HG02981 (cell line): ENCODE measurements around the gene SMDT1.
"Not testable (repeated sequence)": the region's sequence is repeated elsewhere in the genome, so short reads cannot be mapped to it uniquely, and the experiment has no call there.

Source experiments
- ATAC-seq: cut with Tn5 transposase; IDR thresholded peaks from one replicate; pipeline ENCODE4 v1.9.1; 2021; ENCODE audit warnings: mild to moderate bottlenecking, moderate library complexity; ENCODE audit not compliant: unreplicated experiment

The SMDT1 gene

DNA sequence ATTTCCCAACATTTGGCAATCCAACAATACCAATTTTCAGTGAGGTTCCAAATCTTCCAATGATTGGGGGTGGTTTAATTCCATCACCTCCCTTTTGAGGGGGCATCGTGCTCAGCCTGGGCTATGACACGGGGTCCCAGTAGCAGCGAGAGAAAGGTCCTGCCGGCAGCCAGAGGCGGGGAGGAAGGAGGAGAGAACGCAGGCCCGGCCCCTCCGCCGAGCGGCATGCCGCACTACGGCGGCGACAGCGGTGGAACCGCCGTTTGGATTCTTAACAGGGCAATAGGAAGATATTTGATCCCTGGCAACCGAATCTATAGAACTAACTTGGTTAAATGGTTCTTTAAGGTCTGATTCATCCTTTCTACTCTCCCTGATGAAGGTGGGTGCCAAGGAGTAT lies 29.3 kb downstream of the SMDT1 start:
- ATAC-seq, result no peak

DNA sequence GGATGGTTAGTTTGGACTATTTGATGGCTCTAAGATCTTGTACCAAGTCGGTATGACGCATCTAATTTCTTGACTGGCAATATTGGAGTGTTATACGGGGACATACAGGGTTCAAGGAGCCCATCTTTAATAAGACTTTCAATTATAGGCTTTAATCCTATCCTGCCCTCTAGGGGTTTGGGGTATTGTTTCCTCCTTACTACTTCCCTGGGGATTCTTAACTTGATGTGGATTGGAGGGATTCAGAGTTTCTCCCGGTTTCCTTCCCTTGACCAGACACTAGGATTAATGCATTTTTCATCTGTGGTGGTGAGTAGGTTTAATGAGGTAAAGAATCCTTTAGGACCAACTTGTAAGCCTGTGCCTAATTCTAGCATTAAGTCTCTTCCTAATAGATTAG lies 32.3 kb downstream of the SMDT1 start:
- ATAC-seq, result no peak

DNA sequence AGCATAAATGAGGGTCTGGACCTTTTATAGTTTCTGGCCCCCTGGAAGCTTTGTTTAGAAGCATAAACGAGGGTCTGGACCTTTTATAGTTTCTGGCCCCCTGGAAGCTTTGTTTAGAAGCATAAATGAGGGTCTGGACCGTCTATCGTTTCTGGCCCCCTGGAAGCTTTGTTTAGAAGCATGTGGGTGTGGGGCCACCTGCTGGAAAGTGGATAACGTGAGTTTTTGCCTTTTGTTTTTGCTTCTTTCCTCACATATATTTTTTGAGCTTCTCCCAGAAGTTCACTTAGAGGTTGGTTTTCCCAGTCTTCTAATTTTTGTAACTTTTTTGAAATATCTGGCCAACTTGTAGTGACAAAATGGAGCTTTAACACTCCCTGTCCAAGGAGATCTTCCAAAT lies 33.3 kb downstream of the SMDT1 start:
- ATAC-seq, result not testable (repeated sequence)

DNA sequence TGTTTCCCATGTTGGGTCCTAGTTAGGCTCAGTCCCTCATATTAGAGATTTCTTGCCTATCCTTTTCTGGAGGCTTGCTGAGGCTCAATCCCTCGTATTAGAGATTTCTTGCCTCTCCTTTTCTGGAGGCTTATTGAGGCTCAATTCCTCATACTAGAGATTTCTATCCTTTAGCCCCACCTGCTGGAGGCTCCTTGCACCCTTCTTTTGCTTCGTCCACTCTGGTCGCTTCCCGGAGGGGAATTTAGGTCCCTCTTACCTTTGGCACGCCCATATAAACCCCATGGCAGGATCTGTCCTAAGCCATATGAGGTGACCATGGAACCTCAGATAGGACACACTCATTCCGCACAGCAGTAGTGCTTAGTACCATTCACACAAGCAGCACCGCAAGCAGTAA lies 35.2 kb downstream of the SMDT1 start:
- ATAC-seq, result no peak

DNA sequence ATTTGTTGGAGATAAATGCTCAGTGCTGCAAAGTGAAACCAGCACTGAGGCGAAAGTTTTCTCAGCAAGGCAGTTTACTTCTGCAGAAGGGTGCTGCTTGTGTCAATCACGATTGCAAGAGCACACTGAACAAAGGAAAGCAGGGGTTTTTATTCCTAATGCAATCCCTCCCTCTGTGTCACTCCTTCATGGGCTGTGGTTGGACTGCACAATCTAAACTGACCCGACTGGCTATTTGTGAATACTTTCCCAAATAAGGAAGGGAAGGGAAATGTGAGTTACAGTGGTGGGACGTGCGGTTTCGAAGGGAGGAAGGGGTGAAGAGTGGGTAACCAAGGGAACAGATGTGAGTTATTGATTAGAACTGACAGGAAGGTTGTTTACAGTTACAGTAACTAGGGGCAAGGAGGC lies 35.9 kb downstream of the SMDT1 start:
- ATAC-seq, result not testable (repeated sequence)

DNA sequence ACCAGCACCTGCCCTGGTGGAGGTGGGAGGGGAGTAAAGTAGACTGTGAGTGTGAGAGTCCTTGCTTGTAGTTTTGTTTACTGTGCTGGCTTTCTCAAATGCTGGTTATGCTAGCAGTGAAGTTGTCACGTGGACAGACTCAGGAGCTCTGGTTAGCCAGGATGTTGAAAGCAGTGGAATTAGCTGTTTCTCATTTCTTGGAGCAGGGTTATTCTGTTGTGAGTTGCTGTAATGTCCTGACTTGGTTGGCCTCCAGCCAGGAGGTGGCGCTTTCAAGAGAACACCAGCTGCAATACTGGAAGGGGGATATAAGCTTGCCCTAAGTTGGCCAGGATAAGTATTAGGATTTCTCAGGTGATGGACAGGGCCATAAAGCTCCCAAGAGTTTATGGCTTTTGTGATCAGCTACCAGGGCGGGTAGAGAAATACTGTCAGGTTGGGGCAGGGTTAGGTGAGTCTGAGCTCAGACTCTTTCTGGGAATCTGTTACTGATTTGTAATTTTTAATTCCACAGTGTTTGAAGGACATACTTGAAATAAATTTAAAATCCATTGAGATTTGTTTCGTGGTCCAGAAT lies 37.4 kb downstream of the SMDT1 start:
- ATAC-seq, result no peak

DNA sequence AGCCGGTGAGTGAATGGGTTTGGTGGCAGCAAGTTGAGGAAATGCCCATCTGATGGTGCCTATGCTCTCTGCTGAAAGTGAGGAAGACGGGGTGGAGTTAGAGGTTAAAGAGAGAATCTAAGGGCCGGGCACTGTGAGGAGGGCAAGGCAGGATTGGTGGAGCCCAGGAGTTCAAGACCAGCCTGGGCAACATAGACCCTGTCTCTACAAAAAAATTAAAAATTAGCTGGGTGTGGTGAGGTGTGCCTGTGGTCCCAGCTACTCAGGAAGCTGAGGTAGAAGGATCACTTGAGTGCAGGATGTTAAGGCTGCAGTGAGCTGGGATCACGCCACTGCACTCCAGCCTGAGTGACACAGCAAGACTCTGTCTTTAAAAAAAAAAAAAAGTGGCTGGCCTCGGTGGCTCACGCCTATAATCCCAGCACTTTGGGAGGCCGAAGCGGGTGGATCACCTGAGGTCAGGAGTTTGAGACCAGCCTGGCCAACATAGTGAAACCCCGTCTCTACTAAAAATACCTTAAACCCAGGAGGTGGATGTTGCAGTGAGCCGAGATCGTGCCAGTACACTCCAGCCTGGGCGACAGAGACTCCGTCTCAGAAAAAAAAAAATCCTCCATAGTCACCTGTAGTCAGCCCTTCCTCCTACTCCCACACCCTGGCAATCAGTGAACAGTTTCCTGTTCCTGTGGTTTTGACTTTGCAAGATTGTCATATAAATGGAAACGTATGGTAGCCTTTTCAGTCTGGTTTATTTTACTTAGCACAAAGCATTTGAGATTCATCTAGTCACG lies 40.9 kb downstream of the SMDT1 start:
- ATAC-seq, result not testable (repeated sequence)

DNA sequence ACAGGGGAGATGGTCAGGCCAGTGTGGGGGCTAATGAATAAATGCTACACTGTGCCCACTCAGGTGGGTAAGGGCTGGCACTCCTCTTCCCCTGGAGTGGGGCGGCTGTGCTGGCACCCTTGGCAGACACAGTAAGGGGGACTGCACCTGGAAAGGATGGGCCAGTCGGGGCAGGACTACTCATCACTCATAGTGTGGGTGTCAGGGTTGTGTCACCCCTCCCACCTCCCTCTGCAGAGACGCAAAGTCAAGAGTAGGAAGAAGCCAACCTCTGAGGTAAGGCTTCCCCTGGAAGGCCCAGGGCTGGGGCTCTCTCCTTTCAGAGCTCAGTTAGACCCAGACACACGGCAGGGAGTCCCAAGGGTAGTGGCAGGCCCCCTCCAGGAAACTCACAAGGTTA lies 44.0 kb downstream of the SMDT1 start:
- not testable (repeated sequence) for ATAC-seq

DNA sequence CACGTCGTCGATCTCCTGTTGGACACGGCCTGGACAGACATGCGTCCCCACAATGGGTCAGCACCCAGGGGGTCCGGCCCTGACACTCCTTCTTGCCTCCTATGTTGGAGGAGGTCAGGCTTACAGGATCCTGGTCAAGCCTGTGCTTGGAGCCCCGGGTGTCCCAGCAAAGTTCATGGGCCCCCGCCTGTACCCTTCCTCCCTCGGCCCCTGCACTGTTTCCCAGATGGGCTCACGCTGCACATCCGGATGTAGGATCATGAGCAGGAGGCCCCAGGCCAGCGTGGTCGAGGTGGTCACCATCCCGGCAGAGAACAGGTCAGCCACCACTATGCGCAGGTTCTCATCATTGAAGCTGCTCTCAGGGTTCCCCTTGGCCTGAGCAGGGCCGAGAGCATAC lies 48.1 kb downstream of the SMDT1 start:
- ATAC-seq, result no peak

DNA sequence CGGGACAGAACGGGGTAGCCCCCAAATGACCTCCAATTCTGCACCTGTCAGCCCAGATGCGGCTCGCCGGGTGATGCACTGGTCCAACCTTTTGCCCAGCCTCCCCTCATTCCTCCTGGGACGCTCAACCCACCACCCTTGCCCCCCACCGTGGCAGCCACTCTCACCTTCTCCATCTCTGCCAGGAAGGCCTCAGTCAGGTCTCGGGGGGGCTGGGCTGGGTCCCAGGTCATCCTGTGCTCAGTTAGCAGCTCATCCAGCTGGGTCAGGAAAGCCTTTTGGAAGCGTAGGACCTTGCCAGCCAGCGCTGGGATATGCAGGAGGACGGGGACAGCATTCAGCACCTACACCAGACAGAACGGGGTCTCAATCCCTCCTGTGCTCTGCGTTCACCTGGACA lies 48.5 kb downstream of the SMDT1 start:
- ATAC-seq, result not testable (repeated sequence)

DNA sequence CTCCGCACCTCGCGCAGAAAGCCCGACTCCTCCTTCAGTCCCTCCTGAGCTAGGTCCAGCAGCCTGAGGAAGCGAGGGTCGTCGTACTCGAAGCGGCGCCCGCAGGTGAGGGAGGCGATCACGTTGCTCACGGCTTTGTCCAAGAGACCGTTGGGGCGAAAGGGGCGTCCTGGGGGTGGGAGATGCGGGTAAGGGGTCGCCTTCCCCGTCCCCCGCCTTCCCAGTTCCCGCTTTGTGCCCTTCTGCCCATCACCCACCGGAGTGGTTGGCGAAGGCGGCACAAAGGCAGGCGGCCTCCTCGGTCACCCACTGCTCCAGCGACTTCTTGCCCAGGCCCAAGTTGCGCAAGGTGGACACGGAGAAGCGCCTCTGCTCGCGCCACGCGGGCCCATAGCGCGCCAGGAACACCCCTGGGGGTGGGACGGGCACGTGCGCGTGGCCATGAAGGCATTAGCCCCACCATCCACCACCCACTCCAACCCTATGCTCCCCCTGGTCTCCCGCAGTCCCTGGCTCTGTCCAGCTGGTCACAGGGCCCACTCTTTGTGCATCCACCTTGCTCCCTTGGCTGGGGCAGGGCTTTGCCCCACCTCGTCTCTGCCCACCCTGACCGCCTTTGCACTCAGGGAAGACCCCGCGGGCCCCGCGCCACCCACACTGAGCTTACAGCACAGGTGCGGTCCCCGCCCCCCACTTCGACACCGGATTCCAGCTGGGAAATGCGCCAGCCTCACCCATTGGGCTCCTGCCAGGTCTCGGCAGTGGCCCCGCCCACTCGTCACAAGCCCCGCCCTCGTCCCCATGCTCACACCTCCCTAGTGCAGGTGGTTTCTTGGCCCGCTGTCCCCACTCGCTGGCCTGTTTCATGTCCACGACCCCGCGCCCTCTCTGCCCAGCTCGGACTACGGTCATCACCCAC lies 49.5 kb downstream of the SMDT1 start:
- ATAC-seq, result not testable (repeated sequence)

DNA sequence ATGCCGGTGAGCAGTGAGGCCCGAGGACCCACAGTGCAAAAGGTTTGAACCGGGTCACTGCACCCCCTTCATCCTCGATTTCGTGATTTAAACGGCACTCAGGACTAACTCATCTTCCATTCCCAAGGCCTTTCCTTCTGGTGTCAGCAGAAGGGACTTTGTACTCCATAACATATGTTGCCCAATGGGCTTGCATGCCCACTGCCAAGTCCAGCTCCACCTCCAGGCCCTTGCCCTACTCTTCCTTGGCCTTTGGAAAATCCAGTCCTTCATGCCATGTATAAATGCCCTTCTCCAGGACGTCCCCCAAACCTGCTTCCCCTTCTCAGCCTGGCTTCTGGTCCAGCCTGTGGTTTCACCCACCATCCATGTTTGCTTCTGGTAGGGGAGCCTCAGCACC lies 50.7 kb downstream of the SMDT1 start:
- not testable (repeated sequence) for ATAC-seq

DNA sequence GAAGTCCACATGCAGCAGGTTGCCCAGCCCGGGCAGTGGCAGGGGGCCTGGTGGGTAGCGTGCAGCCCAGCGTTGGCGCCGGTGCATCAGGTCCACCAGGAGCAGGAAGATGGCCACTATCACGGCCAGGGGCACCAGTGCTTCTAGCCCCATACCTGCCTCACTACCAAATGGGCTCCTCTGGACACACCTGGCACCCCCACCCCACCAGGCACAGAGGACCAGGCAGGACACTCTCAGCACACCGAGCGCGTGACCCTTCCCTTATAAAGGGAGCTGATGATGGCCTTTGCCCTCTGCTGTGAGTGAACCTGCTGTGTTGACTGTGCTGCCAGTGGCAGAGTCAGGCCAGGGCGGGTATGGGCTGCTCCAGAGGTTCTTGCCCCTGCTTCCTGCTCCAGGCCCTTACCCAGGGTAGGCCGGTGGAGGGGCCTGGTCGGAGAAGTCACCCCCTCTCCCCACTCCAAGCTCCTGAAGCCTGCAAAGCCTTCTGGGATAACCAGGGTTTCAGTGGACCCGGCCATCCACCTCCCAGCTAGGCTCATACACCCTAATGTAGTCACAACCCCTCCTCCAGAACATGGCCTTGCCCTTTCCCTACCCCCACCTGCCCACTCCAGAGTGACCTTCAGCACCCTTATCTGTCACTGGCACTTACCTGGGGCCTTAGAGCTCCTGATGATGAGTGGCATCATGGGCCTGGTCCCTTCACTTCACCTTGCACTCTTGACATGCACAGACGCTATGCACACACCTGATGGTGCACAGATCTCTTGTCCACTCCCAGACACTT lies 51.3 kb downstream of the SMDT1 start, which contains the start of gene CYP2D6:
TSS of gene CYP2D6 (minus strand) at position 172 of the 793 bp plus-strand sequence. CDS start at position 153, 19 bp downstream.
- not testable (repeated sequence) for ATAC-seq

DNA sequence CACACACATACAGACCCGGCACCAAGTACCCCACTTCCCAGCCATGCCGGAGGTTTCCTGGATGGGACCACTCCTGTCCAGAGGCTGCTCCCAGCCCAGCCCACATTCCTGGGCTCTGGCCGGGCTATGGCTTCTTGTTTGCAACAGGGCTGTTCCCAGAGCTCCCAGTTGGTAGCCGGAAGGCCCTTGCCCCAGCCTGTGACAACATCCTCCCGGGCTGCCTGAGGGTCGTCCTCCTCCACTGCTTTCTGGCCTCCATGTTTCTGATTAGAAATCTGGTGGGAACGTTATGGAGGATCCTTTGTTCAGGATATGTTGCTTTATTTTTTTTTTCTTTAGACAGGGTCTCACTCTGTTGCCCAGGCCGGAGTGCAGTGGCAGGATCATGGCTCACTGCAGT lies 52.1 kb downstream of the SMDT1 start:
- ATAC-seq, result no peak

DNA sequence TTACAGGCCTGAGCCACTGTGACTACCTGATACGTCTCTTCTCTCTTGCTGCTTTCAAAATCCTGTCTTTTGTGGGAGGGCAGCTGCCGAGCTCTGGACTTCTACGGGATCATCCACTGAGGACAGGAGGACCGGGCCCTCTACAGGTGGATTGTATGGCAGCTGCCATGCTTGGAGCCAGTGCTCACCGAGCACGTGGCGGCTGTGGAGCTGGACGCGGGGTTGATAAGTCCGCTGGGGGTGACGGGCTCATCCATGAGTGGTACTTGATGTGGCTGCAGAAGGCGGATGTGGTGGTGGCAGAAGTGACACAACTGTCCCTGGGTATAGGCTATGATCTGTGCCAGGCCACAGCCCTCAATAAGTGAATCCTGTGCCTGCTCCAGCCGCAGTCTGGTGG lies 53.0 kb downstream of the SMDT1 start:
- ATAC-seq, result no peak
